IMR-90 (cell line): Measurements from ENCODE around the gene ZNRD2. TPM values are rescaled to one million over a fixed set of nuclear protein-coding genes. Genes with fewer than 3 reads are reported as not detected.
A peak's percentile ranks its signal among the peaks of the same experiment; 100 is the strongest.

Source experiments
- ATAC-seq: fragments of 200-7000 bp; cut with Tn5 transposase; 2 replicates; pipeline ENCODE4 v1.9.1; 2020; ENCODE audit warnings: low read depth, mild to moderate bottlenecking, moderate library complexity
- BruUV-seq: library from RNA; stranded (reverse); fragments of 400-500 nt; replicated peaks from 2 replicates; lab custom pipeline; 2021; lab: Mats Ljungman, UMichigan
- CTCF ChIA-PET: fragments of 300-600 bp; formaldehyde crosslinking; extraction: SDS; loops from one replicate; lab custom pipeline; 2021; ENCODE audit warnings: antibody characterized with exemption; lab: Yijun Ruan, JAX
- POLR2A ChIA-PET: fragments of 300-600 bp; sonication (Branson Sonifier 250); formaldehyde crosslinking; loops from one replicate; lab custom pipeline; 2022; ENCODE audit warnings: antibody characterized with exemption; ENCODE audit not compliant: unreplicated experiment; lab: Charles Lee
- DNase-seq: peaks from one replicate; pipeline ENCODE4 v3.0.0; 2013
- H2AFZ ChIP-seq: replicated peaks from 2 replicates; pipeline ENCODE3; 2013; ENCODE audit warnings: low read length, mild to moderate bottlenecking; ENCODE audit not compliant: poor library complexity
- H2AK5ac ChIP-seq: 2 replicates; pipeline ENCODE4 v1.6.1; 2013; ENCODE audit warnings: low read depth, low read length, inconsistent platforms
- H2AK9ac ChIP-seq: replicated peaks from 2 replicates; pipeline ENCODE3; 2013; ENCODE audit warnings: mild to moderate bottlenecking, low read depth, low read length, moderate library complexity; ENCODE audit not compliant: poor library complexity
- H2BK120ac ChIP-seq: 2 replicates; pipeline ENCODE4 v1.6.1; 2013; ENCODE audit warnings: low read depth, low read length, inconsistent platforms
- H2BK15ac ChIP-seq: 3 replicates; pipeline ENCODE4 v1.6.1; 2013; ENCODE audit warnings: low read depth, low read length, inconsistent platforms
- H2BK20ac ChIP-seq: 2 replicates; pipeline ENCODE4 v1.6.1; 2013; ENCODE audit warnings: low read depth, mild to moderate bottlenecking, inconsistent platforms, low read length, moderate library complexity
- H2BK5ac ChIP-seq: 2 replicates; pipeline ENCODE4 v1.6.1; 2013; ENCODE audit warnings: mild to moderate bottlenecking, low read depth, low read length, inconsistent platforms; ENCODE audit not compliant: poor library complexity, severe bottlenecking
- H3K14ac ChIP-seq: replicated peaks from 2 replicates; pipeline ENCODE4 v1.6.1; 2013; ENCODE audit warnings: low read depth, low read length, inconsistent platforms
- H3K18ac ChIP-seq: 2 replicates; pipeline ENCODE4 v1.6.1; 2013; ENCODE audit warnings: low read depth, low read length, control low read depth
- H3K23ac ChIP-seq: 2 replicates; pipeline ENCODE4 v1.6.1; 2013; ENCODE audit warnings: low read depth, low read length, inconsistent platforms
- H3K27ac ChIP-seq: 2 replicates; pipeline ENCODE4 v1.5.1; 2013; ENCODE audit warnings: mild to moderate bottlenecking, control low read depth, low read length; ENCODE audit not compliant: insufficient read depth
- H3K27me3 ChIP-seq: 2 replicates; pipeline ENCODE4 v1.6.1; 2013; ENCODE audit warnings: low read length; ENCODE audit not compliant: control insufficient read depth, insufficient read depth
- H3K36me3 ChIP-seq: 2 replicates; pipeline ENCODE4 v1.6.1; 2013; ENCODE audit warnings: low read length, mixed read lengths; ENCODE audit not compliant: control insufficient read depth, insufficient read depth
- H3K4ac ChIP-seq: 2 replicates; pipeline ENCODE4 v1.6.1; 2013; ENCODE audit warnings: low read depth, low read length, inconsistent platforms
- H3K4me1 ChIP-seq: 2 replicates; pipeline ENCODE4 v1.6.1; 2013; ENCODE audit warnings: low read length, mixed read lengths; ENCODE audit not compliant: control insufficient read depth, insufficient read depth
- H3K4me2 ChIP-seq: 2 replicates; pipeline ENCODE4 v1.6.1; 2013; ENCODE audit warnings: low read depth, mild to moderate bottlenecking, control low read depth, low read length, moderate library complexity
- H3K4me3 ChIP-seq: 2 replicates; pipeline ENCODE4 v1.5.1; 2013; ENCODE audit warnings: low read depth, mild to moderate bottlenecking, control low read depth, low read length, moderate library complexity; ENCODE audit not compliant: insufficient read depth
- H3K56ac ChIP-seq: 2 replicates; pipeline ENCODE4 v1.6.1; 2013; ENCODE audit warnings: low read length, inconsistent platforms; ENCODE audit not compliant: insufficient read depth; ENCODE audit errors: extremely low read depth
- H3K79me1 ChIP-seq, 2 experiments: 2 replicates each; pipeline ENCODE4 v1.6.1; 2013; ENCODE audit warnings: low read length in 2 of 2, inconsistent platforms in 1 of 2, low read depth in 1 of 2
- H3K9ac ChIP-seq: 2 replicates; pipeline ENCODE4 v1.6.1; 2013; ENCODE audit warnings: low read depth, low read length, control low read depth
- H3K9me1 ChIP-seq: 2 replicates; pipeline ENCODE4 v1.6.1; 2013; ENCODE audit warnings: low read length, inconsistent platforms; ENCODE audit not compliant: insufficient read depth
- H3K9me3 ChIP-seq: 2 replicates; pipeline ENCODE4 v1.6.1; 2013; ENCODE audit warnings: low read length; ENCODE audit not compliant: control insufficient read depth, insufficient read depth
- H4K20me1 ChIP-seq: 2 replicates; pipeline ENCODE4 v1.6.1; 2013; ENCODE audit warnings: low read length, inconsistent platforms; ENCODE audit not compliant: insufficient read depth
- H4K5ac ChIP-seq: 2 replicates; pipeline ENCODE4 v1.6.1; 2013; ENCODE audit warnings: mild to moderate bottlenecking, low read depth, low read length, control low read depth
- H4K8ac ChIP-seq, 2 experiments: 2 replicates each; pipeline ENCODE4 v1.6.1; 2013; ENCODE audit warnings: low read depth in 2 of 2, low read length in 2 of 2, control low read depth in 1 of 2, inconsistent platforms in 1 of 2
- H4K91ac ChIP-seq: 2 replicates; pipeline ENCODE4 v1.6.1; 2013; ENCODE audit warnings: low read depth, low read length, inconsistent platforms; ENCODE audit not compliant: insufficient read depth
- CHD1 ChIP-seq: IDR thresholded peaks from 2 replicates; pipeline ENCODE4 v1.6.1; 2012; ENCODE audit warnings: low read depth, low read length, improper control_type of control experiment
- MAFK ChIP-seq: IDR thresholded peaks from 2 replicates; pipeline ENCODE4 v1.6.1; 2012; ENCODE audit warnings: low read depth, low read length, improper control_type of control experiment
- NFE2L2 ChIP-seq: fragments of 150-350 bp; IDR thresholded peaks from 2 replicates; pipeline ENCODE4 v1.6.1; 2016; ENCODE audit warnings: low read depth, mild to moderate bottlenecking, low read length
- RAD21 ChIP-seq: IDR thresholded peaks from 2 replicates; pipeline ENCODE4 v1.6.1; 2012; ENCODE audit warnings: low read length, improper control_type of control experiment
- RCOR1 ChIP-seq: IDR thresholded peaks from 2 replicates; pipeline ENCODE4 v1.6.1; 2012; ENCODE audit warnings: mild to moderate bottlenecking, low read length, improper control_type of control experiment; ENCODE audit not compliant: insufficient replicate concordance
- RFX5 ChIP-seq: IDR thresholded peaks from 2 replicates; pipeline ENCODE4 v1.8.0; 2012; ENCODE audit warnings: low read depth, mild to moderate bottlenecking, low read length, moderate library complexity
- SMC3 ChIP-seq: fragments of 150-350 bp; IDR thresholded peaks from 2 replicates; pipeline ENCODE4 v1.6.1; 2016; ENCODE audit warnings: low read depth, mild to moderate bottlenecking, antibody characterized with exemption, low read length, moderate library complexity
- WGBS, 2 experiments: methylation state at CpG; one replicate each; pipeline versions ENCODE4 v1.1.5 to v1.1.7; 2013; ENCODE audit warnings: missing lambda C conversion rate in 2 of 2; ENCODE audit not compliant: insufficient read length in 1 of 2; ENCODE audit errors: extremely low coverage in 2 of 2; 5-methylcytosine and 5-hydroxymethylcytosine counted together
- dilution Hi-C: fragments of 300-500 bp; cut with HindIII; formaldehyde crosslinking; loops from one replicate; pipeline ENCODE4 v1.14.3; 2018; ENCODE audit warnings: low sequenced_read_pairs; ENCODE audit not compliant: unreplicated experiment
- in situ Hi-C: fragments of 300-500 bp; cut with MboI; formaldehyde crosslinking; loops from 3 replicates; pipeline ENCODE4 v1.14.3; 2019; ENCODE audit warnings: low sequenced_read_pairs, inconsistent platforms, mixed read lengths
- intact Hi-C: fragments of 100-400 bp; cut with micrococcal nuclease; formaldehyde crosslinking; loops from 2 replicates; pipeline ENCODE4 v1.10.0; 2022
- polyA plus RNA-seq, 3 experiments: library from polyadenylated mRNA; depleted of rRNA; stranded (reverse); fragments of >200 nt; gene quantifications; 2 replicates each; pipeline ENCODE4 v1.2.3, GENCODE V29; 2012; ENCODE audit warnings: low replicate concordance in 1 of 3
- total RNA-seq: library from RNA; depleted of rRNA; stranded (reverse); fragments of >200 nt; gene quantifications from 2 replicates; pipeline ENCODE4 v1.2.3, GENCODE V29; 2012
- TF ChIP-seq, protein P1 (sequence below): fragments of 150-350 bp; IDR thresholded peaks from 2 replicates; pipeline ENCODE4 v1.6.1; 2016; ENCODE audit warnings: low read depth, mild to moderate bottlenecking, low read length, moderate library complexity, borderline replicate concordance
- TF ChIP-seq, protein P2 (sequence below): conservative IDR thresholded peaks from 2 replicates; pipeline ENCODE4 v1.5.1; 2012; ENCODE audit warnings: mild to moderate bottlenecking, low read depth, low read length, improper control_type of control experiment
- TF ChIP-seq, protein P3 (sequence below): fragments of 150-350 bp; IDR thresholded peaks from 2 replicates; pipeline ENCODE4 v1.6.1; 2017; ENCODE audit warnings: mild to moderate bottlenecking, antibody characterized with exemption, low read length, low read depth

ZNRD2 gene
- total and polyA plus RNA-seq, 2 of the 4 experiments (the other 2 are of a cell fraction) = 75.6 to 90.3 TPM

DNA sequence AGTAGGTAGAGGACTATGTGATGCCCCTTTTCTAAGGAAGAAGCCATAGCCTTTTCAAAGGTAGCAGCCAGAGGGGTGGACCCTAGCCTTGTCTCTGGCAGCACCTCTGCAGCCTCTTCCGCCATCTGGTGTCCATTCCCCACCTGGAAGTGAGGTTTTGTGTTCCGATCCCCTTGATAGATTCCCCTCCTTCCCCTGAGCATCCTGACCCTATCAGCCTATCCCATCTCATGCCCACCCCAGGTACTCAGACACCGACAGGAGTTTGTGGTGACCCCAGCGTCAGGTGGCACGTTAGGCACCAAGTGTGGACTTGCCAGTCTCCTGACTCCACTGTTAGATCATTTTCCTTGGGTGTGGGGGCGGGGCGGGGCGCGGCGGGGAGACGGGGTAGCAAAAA lies 1.7 kb downstream of the ZNRD2 start:
- H2AK9ac ChIP-seq = peak overlapping the region; percentile 96
- H3K4ac ChIP-seq = peak overlapping the region; percentile 88
- CTCF ChIA-PET = interaction anchor here (2.6 kb wide), 1 partner anchor 31 kb away, joined by 15 read pairs; no protein-coding TSS in a partner anchor
- peak overlapping the region; percentile 93 for H3K4me2 ChIP-seq
- H3K36me3 ChIP-seq = peaks cover 4% of the 10 kb centered on the region; the same call in 1 of the 2 replicates
- no peaks in the 10 kb centered on the region for H3K9me3 ChIP-seq
- H2AFZ ChIP-seq = peak overlapping the region; percentile 86
- 0 out of 2 replicates have a peak overlapping the region, but pooled peaks have one; percentile 8 for H2BK120ac ChIP-seq
- H4K8ac ChIP-seq = no peak overlapping the region; a peak in 1 of 4 replicates
- TF ChIP-seq, protein P1, sequence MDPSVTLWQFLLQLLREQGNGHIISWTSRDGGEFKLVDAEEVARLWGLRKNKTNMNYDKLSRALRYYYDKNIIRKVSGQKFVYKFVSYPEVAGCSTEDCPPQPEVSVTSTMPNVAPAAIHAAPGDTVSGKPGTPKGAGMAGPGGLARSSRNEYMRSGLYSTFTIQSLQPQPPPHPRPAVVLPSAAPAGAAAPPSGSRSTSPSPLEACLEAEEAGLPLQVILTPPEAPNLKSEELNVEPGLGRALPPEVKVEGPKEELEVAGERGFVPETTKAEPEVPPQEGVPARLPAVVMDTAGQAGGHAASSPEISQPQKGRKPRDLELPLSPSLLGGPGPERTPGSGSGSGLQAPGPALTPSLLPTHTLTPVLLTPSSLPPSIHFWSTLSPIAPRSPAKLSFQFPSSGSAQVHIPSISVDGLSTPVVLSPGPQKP = no peak
- TF ChIP-seq CHD1 (no peak), SMC3 (peak; percentile 56), NFE2L2 (no peak), RCOR1 (no peak), RAD21 (peak; percentile 58), MAFK (no peak), RFX5 (no peak)
- TF ChIP-seq, protein P2, sequence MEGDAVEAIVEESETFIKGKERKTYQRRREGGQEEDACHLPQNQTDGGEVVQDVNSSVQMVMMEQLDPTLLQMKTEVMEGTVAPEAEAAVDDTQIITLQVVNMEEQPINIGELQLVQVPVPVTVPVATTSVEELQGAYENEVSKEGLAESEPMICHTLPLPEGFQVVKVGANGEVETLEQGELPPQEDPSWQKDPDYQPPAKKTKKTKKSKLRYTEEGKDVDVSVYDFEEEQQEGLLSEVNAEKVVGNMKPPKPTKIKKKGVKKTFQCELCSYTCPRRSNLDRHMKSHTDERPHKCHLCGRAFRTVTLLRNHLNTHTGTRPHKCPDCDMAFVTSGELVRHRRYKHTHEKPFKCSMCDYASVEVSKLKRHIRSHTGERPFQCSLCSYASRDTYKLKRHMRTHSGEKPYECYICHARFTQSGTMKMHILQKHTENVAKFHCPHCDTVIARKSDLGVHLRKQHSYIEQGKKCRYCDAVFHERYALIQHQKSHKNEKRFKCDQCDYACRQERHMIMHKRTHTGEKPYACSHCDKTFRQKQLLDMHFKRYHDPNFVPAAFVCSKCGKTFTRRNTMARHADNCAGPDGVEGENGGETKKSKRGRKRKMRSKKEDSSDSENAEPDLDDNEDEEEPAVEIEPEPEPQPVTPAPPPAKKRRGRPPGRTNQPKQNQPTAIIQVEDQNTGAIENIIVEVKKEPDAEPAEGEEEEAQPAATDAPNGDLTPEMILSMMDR = peak; percentile 42
- TF ChIP-seq, protein P3, sequence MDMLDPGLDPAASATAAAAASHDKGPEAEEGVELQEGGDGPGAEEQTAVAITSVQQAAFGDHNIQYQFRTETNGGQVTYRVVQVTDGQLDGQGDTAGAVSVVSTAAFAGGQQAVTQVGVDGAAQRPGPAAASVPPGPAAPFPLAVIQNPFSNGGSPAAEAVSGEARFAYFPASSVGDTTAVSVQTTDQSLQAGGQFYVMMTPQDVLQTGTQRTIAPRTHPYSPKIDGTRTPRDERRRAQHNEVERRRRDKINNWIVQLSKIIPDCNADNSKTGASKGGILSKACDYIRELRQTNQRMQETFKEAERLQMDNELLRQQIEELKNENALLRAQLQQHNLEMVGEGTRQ = no peak
- no peak overlapping the region for H2BK20ac ChIP-seq
- peak; percentile 44 for DNase-seq
- no peak overlapping the region for H3K23ac ChIP-seq
- 0 out of 2 replicates have a peak overlapping the region, but pooled peaks have one; percentile 51 for H4K91ac ChIP-seq
- WGBS, 2 experiments = no CpG with 5 or more reads among the region's 11 CpGs
- peaks cover 14% of the 10 kb centered on the region for H3K9me1 ChIP-seq
- no peak overlapping the region for H2BK15ac ChIP-seq
- H3K4me1 ChIP-seq = peaks cover 29% of the 10 kb centered on the region
- in situ Hi-C loops (no loop called here), intact Hi-C loops (loop anchor here (2.0 to 5.0 kb wide), 3 partner anchors 15 to 190 kb away; partner anchors contain the start of gene SLC25A45), dilution Hi-C loops (no loop called here)
- no peak overlapping the region for H3K18ac ChIP-seq
- no peak overlapping the region for H3K56ac ChIP-seq
- H2AK5ac ChIP-seq = peak overlapping the region; percentile 97; the same call in 1 of the 2 replicates
- no peak for ATAC-seq
- H2BK5ac ChIP-seq = peak overlapping the region; percentile 57
- H3K4me3 ChIP-seq = peak overlapping the region; percentile 75
- H3K9ac ChIP-seq = 0 out of 2 replicates have a peak overlapping the region, but pooled peaks have one; percentile 35
- no TSS peak for BruUV-seq
- no peak overlapping the region for H3K14ac ChIP-seq
- H3K27ac ChIP-seq = peak overlapping the region; percentile 57
- POLR2A ChIA-PET = interaction anchor here (0.6 to 1.1 kb wide), 4 partner anchors 72 to 793 kb away, joined by 3 to 9 read pairs (median 4); partner anchors contain the start of genes NEAT1 and SF1
- peak overlapping the region; percentile 27; the same call in 1 of the 2 replicates for H4K5ac ChIP-seq
- H4K20me1 ChIP-seq = peaks cover 27% of the 10 kb centered on the region
- H3K27me3 ChIP-seq = no peaks in the 10 kb centered on the region
- peaks cover 27 to 70% of the 10 kb centered on the region in 2 experiments for H3K79me1 ChIP-seq
